ENCODE data around the gene LACRT. TPM values are rescaled to one million over a fixed set of nuclear protein-coding genes. Genes with fewer than 3 reads are reported as not detected.
A peak's percentile ranks its signal among the peaks of the same experiment; 100 is the strongest.

LACRT gene
- total and polyA plus RNA-seq, 12 donors: not detected

- intact Hi-C loops (cut with DNase I): loop anchor here in 5 of 10 donors (10.0 kb wide), 1 partner anchor 365 kb away; no protein-coding TSS in a partner anchor
- TF ChIP-seq CTCF (IDR thresholded peaks at IDR 0.05): no peak
- Histone ChIP-seq H3K27me3 (peaks cover 0 to 71% (median 25%) of the 10 kb centered on the region in 7 donors), H3K36me3 (no peaks in the 10 kb centered on the region), H3K4me3 (no peak overlapping the region), H3K4me1 (peaks cover 0 to 42% (median 10%) of the 10 kb centered on the region in 9 donors), H3K9me3 (no peaks in the 10 kb centered on the region), H3K27ac (no peak overlapping the region)
- WGBS, 2 donors: 56 to 65% methylated on average over 5 of the region's 5 CpGs
- ATAC-seq: no peak
- DNase-seq: no peak
Observed at GRCh38 chr12:54589964-54590363, 44.7 kb downstream of the LACRT start.

- H3K4me3 ChIP-seq: peak overlapping the region in 9 of 10 donors; percentile 48 to 64 (median 60)
- peaks cover 0 to 42% (median 10%) of the 10 kb centered on the region in 9 donors for H3K4me1 ChIP-seq
- H3K27me3 ChIP-seq: peaks cover 0 to 76% (median 25%) of the 10 kb centered on the region in 7 donors
- TF ChIP-seq CTCF (IDR thresholded peaks at IDR 0.05): no peak
- 20 to 24% methylated on average over 13 of the region's 13 CpGs for WGBS, 2 donors
- no peak for ATAC-seq
- H3K27ac ChIP-seq: peak overlapping the region in 1 of 10 donors; percentile 65
- intact Hi-C loops (cut with DNase I): loop anchor here in 1 of 10 donors (10.0 kb wide), 1 partner anchor 366 kb away; no protein-coding TSS in a partner anchor
- no peak for DNase-seq
- no peaks in the 10 kb centered on the region for H3K36me3 ChIP-seq
- H3K9me3 ChIP-seq: no peaks in the 10 kb centered on the region
Observed at GRCh38 chr12:54588890-54589267, 45.8 kb downstream of the LACRT start.

- WGBS, 2 donors: 1% methylated on average over 62 to 77 of the region's 77 CpGs
- Histone ChIP-seq H3K27ac (peak within 1 kb of the TSS in 6 of 10 donors; percentile 1 to 65 (median 40)), H3K4me3 (peak within 1 kb of the TSS; percentile 34 to 64 (median 60)), H3K36me3 (no peaks in the 10 kb centered on the region), H3K27me3 (peaks cover 0 to 76% (median 25%) of the 10 kb centered on the region in 7 donors), H3K4me1 (peaks cover 0 to 42% (median 10%) of the 10 kb centered on the region in 9 donors), H3K9me3 (no peaks in the 10 kb centered on the region)
- ATAC-seq: peak in 7 of 8 donors; percentile 17 to 66 (median 49)
- intact Hi-C loops (cut with DNase I): loop anchor here in 1 of 10 donors (10.0 kb wide), 1 partner anchor 367 kb away; no protein-coding TSS in a partner anchor
- no peak for TF ChIP-seq CTCF (IDR thresholded peaks at IDR 0.05)
- peak; percentile 23 to 48 for DNase-seq
Observed at GRCh38 chr12:54588110-54588889, 46.4 kb downstream of the LACRT start, which contains the start of gene PPP1R1A. Gene PPP1R1A (minus strand): TSS chr12:54588659. CDS start chr12:54588488, 171 bp downstream.

GRCh38 chr12:54587315-54587873 lies 47.3 kb downstream of the LACRT start:
- TF ChIP-seq CTCF (IDR thresholded peaks at IDR 0.05): no peak
- H3K4me1 ChIP-seq: peaks cover 0 to 42% (median 10%) of the 10 kb centered on the region in 9 donors
- ATAC-seq (peak; percentile 72 to 95 (median 86)), DNase-seq (peak; percentile 46 to 51)
- peak overlapping the region; percentile 34 to 64 (median 60) for H3K4me3 ChIP-seq
- H3K27me3 ChIP-seq: peaks cover 0 to 75% (median 25%) of the 10 kb centered on the region in 7 donors
- H3K27ac ChIP-seq: peak overlapping the region in 6 of 10 donors; percentile 1 to 65 (median 40)
- 22 to 32% methylated on average over 5 of the region's 5 CpGs for WGBS, 2 donors
- intact Hi-C loops (cut with DNase I): loop anchor here in 1 of 10 donors (10.0 kb wide), 1 partner anchor 367 kb away; no protein-coding TSS in a partner anchor
- no peaks in the 10 kb centered on the region for H3K36me3 ChIP-seq
- H3K9me3 ChIP-seq: no peaks in the 10 kb centered on the region

Data from heart right ventricle (tissue), 16 donors.